ENCODE measurements around the gene NPAS3.

NPAS3 gene

DNA sequence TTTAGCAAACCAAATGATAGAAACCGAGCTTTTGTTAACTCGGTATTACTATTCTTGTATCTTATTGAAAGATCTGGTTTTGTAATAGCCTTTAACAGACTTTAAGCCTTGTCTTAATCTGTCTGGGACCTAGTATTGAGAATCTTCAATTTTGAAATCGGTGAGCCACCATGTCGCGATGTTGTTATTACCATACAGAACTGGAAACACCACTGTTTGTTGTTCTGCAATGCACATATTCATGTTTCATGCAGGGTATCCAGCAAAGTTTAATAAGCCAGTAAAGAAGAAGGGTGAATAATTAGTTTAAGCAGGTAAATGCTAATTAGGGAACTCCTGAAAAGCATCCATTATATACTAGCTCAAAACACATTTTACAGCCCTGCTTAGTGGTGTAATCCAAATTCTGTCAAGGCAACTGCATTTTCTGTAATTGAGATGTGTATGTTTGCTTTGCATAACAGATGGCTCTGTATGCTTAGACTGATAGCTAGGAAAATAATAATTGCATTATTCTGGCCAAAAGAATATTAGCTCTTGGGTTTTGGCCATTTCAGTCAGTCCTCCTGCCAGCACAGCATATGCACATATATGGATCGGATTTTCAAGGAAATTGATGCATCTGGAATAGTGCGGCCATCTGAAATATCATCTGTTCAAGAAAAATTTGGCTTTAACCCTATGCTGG, 623.0 kb downstream of the NPAS3 start:
- no peak overlapping the region for H3K4me3 ChIP-seq (ENCODE audit: control insufficient read depth, low read depth, low read length)
- TF ChIP-seq, protein P1, sequence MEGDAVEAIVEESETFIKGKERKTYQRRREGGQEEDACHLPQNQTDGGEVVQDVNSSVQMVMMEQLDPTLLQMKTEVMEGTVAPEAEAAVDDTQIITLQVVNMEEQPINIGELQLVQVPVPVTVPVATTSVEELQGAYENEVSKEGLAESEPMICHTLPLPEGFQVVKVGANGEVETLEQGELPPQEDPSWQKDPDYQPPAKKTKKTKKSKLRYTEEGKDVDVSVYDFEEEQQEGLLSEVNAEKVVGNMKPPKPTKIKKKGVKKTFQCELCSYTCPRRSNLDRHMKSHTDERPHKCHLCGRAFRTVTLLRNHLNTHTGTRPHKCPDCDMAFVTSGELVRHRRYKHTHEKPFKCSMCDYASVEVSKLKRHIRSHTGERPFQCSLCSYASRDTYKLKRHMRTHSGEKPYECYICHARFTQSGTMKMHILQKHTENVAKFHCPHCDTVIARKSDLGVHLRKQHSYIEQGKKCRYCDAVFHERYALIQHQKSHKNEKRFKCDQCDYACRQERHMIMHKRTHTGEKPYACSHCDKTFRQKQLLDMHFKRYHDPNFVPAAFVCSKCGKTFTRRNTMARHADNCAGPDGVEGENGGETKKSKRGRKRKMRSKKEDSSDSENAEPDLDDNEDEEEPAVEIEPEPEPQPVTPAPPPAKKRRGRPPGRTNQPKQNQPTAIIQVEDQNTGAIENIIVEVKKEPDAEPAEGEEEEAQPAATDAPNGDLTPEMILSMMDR (IDR thresholded peaks at IDR 0.05; ENCODE audit: control insufficient read depth, insufficient read depth, low read depth, low read length, missing control alignments): no peak
- DNase-seq (ENCODE audit: low read depth): no peak

DNA sequence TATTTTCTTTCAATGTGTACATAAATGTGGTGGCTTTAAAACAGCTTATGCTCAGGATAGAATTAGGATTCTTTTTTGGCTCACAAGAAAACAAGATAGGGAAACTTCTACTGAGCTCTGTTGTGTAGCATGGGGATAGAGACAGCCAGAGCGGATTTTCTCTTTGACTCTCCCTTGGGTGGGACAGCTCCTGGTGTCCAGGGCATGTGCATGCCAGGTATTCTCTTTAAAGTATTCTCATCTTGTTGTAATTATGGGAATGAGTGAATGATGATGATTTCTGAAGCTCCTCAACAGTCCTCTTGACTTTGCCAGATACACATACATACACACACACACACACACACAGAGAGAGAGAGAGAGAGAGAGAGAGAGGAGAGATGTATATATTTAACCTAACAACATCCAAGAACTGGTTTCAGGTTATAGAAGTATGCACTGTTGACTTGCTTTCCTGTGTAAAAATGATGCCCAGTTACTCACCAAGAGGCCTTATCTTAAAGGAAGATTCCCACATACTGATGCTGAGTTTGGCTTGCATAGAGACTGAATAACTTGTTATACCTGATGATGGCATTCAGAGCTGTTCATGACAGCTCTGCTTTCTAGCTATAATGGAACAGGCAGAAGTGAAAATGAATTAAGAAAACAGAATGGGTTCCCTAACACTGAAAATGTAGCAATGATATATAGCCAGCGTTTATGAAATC, 624.7 kb downstream of the NPAS3 start:
- no peak for DNase-seq (ENCODE audit: low read depth)
- TF ChIP-seq, protein P1 (IDR thresholded peaks at IDR 0.05; ENCODE audit: control insufficient read depth, insufficient read depth, low read depth, low read length, missing control alignments): no peak
- H3K4me3 ChIP-seq (ENCODE audit: control insufficient read depth, low read depth, low read length): no peak overlapping the region

DNA sequence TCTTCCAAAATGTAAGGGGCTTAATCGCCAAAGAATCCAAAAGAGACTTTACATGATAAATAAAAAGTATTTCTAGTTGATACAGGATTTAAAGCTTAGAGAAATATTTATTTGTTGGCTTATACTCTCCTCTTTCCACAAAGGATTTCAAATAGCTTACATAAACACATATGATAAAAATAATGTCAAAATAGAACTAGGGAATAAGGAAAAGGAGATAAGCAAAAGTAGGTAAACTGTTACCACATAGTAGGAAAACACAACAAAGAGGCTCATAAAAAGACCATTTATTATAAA, 625.2 kb downstream of the NPAS3 start:
- H3K4me3 ChIP-seq (ENCODE audit: control insufficient read depth, low read depth, low read length): no peak overlapping the region
- DNase-seq (ENCODE audit: low read depth): no peak
- TF ChIP-seq, protein P1 (IDR thresholded peaks at IDR 0.05; ENCODE audit: control insufficient read depth, insufficient read depth, low read depth, low read length, missing control alignments): no peak

DNA sequence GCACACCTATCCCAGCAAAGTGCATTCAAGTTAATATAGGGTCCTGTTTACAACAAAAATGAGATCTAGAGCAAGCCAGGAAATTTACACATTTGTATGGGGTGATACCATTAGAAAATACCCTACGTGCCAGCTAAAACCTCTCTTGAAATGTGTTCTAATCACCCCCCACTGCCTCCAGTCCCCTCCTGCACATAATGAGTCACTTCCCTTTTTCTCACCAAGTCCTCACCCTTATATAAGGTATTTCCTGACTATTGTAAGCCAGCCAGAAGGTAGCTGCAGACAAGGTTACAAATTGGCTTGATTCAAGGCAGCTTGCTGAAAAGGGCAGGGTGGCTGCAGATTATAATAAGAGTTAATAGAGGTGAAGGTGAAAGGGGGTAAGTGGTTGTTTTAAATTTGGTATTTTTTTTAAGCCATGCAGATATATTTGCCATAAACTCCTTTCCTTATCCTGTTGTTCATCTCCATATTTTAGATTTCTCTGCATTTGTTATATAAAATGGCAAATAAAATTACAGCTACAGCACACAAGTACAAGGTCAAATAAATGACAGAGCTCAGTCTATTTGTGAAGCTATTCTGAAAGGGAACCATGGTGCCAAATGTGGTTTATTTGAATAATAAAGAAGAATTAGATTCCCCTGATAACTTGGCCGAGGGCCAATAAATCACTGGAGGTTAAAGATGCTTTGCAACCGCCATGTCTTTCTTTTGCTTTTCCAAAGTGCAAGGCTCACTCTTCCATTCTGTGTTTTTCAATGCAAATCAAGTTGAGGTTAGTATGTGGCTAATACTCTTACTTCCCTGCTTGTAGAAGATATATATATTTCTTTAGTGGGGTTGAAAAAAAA, 626.3 kb downstream of the NPAS3 start:
- no peak overlapping the region for H3K4me3 ChIP-seq (ENCODE audit: control insufficient read depth, low read depth, low read length)
- no peak for DNase-seq (ENCODE audit: low read depth)
- TF ChIP-seq, protein P1 (IDR thresholded peaks at IDR 0.05; ENCODE audit: control insufficient read depth, insufficient read depth, low read depth, low read length, missing control alignments): no peak

DNA sequence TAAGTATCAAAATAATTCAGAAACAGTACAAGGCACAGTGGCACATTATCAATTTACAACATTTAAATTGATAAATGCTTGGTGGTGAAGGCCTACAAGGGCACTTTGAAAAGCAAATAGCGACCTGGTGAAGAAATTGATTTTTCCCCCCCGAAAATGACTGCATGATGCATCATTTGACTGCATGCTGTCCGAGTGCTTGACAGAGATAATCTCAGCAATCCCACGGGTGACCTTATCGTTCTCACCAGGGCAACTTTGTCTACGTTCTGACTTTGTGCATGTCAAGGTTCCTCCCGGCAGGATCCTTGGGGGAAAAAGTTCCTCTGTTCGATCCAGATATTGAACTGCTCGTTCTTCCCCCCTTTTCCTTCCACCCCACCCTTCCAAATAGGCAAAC, 627.4 kb downstream of the NPAS3 start:
- DNase-seq (ENCODE audit: low read depth): no peak
- H3K4me3 ChIP-seq (ENCODE audit: control insufficient read depth, low read depth, low read length): no peak overlapping the region
- TF ChIP-seq, protein P1 (IDR thresholded peaks at IDR 0.05; ENCODE audit: control insufficient read depth, insufficient read depth, low read depth, low read length, missing control alignments): no peak

DNA sequence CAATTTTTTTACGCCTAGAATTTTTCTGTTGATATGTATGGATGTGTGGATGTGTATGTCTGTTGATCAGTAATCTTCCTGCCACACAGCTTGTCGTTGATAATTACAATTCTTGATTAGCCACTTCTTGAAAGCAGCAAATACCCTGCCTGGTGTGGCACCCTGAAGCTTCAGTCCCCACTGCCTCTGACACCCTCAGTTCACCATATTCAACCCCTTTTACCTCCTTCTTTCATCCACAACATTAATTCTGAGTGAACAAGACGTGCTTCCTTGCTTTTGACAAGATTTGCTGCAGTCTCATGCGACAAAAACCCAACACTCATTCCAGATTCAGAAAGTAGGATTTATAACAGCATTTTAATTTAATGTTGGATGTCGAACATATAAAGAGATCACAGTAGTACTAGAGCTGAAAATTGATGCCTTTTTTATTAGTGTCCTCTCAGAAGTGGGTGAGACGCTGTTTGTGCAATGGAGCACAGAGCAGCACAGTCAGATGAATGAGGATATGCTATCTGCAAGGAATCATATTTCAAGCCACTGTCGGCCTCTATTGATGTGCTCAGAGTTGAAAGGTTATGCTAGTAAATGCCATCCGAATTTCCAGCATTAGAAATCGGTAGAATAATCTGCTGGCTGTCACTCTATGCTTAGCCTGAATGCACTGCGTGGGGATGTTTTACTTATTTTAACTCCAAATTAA, 628.5 kb downstream of the NPAS3 start:
- DNase-seq (ENCODE audit: low read depth): no peak
- H3K4me3 ChIP-seq (ENCODE audit: control insufficient read depth, low read depth, low read length): no peak overlapping the region
- TF ChIP-seq, protein P1 (IDR thresholded peaks at IDR 0.05; ENCODE audit: control insufficient read depth, insufficient read depth, low read depth, low read length, missing control alignments): no peak

Measured in AG09309 (cell line).